Cortex of kidney (tissue), 1 donor: Measurements from ENCODE around the gene BAIAP2L1.

Experiments
- DNase-seq: peaks from one replicate; lab custom pipeline; 2025; lab: John Stamatoyannopoulos, UW

Gene BAIAP2L1

GRCh38 chr7:98278936-98279335 lies 122.0 kb downstream of the BAIAP2L1 start:
- no peak for DNase-seq

- DNase-seq, result no peak
Observed at GRCh38 chr7:98278408-98278807, 122.5 kb downstream of the BAIAP2L1 start.

GRCh38 chr7:98276241-98276761 lies 124.6 kb downstream of the BAIAP2L1 start:
- DNase-seq, result no peak

- DNase-seq, result no peak
Observed at GRCh38 chr7:98267303-98267702, 133.6 kb downstream of the BAIAP2L1 start.

- no peak for DNase-seq
Observed at GRCh38 chr7:98266840-98267239, 134.1 kb downstream of the BAIAP2L1 start.

GRCh38 chr7:98265841-98266271 lies 135.0 kb downstream of the BAIAP2L1 start:
- DNase-seq, result no peak

- no peak for DNase-seq
Observed at GRCh38 chr7:98257701-98258100, 143.2 kb downstream of the BAIAP2L1 start.

- no peak for DNase-seq
Observed at GRCh38 chr7:98256431-98256830, 144.5 kb downstream of the BAIAP2L1 start.

GRCh38 chr7:98254951-98255610 lies 145.8 kb downstream of the BAIAP2L1 start:
- DNase-seq, result no peak

GRCh38 chr7:98254516-98254915 lies 146.4 kb downstream of the BAIAP2L1 start:
- no peak for DNase-seq

GRCh38 chr7:98252425-98253054 lies 148.3 kb downstream of the BAIAP2L1 start:
- DNase-seq, result no peak

GRCh38 chr7:98251601-98252424 lies 149.1 kb downstream of the BAIAP2L1 start, which contains the start of gene TECPR1:
Gene TECPR1, minus strand, starts transcription at chr7:98252232. Its CDS starts 6,086 bp downstream, at chr7:98246146.
- DNase-seq, result no peak

GRCh38 chr7:98251231-98251600 lies 149.7 kb downstream of the BAIAP2L1 start:
- no peak for DNase-seq

- DNase-seq, result no peak
Observed at GRCh38 chr7:98250789-98251188, 150.1 kb downstream of the BAIAP2L1 start.

- DNase-seq, result no peak
Observed at GRCh38 chr7:98249106-98249505, 151.8 kb downstream of the BAIAP2L1 start.

- no peak for DNase-seq
Observed at GRCh38 chr7:98248156-98248555, 152.7 kb downstream of the BAIAP2L1 start.

GRCh38 chr7:98244871-98245270 lies 156.0 kb downstream of the BAIAP2L1 start:
- no peak for DNase-seq

- no peak for DNase-seq
Observed at GRCh38 chr7:98242934-98243333, 158.0 kb downstream of the BAIAP2L1 start.

GRCh38 chr7:98242342-98242741 lies 158.5 kb downstream of the BAIAP2L1 start:
- no peak for DNase-seq

- DNase-seq, result no peak
Observed at GRCh38 chr7:98241674-98242241, 159.1 kb downstream of the BAIAP2L1 start.
